NCI-H2029 (cell line): ENCODE data around the gene FGFBP1.

Experiments used
- DNase-seq: peaks from one replicate; lab custom pipeline; 2025; lab: John Stamatoyannopoulos, UW

The FGFBP1 gene

DNA sequence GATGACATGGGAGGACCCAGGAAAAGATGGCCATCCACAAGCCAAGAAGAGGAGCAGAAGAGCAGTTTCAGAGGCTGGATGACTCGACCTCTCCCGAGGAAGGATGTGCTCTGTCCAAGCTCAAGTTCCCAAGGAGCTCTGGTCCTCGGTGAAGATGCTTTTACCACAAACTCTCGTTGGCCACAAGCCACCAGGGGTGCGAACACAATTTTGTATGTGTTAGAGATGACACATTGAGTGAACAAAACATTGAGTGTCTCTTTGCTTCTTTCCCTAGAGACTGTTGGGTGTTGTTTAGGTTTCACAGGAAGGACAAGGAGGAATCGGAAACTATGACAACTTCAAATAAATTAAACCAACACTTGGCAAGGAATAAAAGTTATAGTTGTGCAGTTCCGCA lies 26.3 kb downstream of the FGFBP1 start:
- DNase-seq = no peak

DNA sequence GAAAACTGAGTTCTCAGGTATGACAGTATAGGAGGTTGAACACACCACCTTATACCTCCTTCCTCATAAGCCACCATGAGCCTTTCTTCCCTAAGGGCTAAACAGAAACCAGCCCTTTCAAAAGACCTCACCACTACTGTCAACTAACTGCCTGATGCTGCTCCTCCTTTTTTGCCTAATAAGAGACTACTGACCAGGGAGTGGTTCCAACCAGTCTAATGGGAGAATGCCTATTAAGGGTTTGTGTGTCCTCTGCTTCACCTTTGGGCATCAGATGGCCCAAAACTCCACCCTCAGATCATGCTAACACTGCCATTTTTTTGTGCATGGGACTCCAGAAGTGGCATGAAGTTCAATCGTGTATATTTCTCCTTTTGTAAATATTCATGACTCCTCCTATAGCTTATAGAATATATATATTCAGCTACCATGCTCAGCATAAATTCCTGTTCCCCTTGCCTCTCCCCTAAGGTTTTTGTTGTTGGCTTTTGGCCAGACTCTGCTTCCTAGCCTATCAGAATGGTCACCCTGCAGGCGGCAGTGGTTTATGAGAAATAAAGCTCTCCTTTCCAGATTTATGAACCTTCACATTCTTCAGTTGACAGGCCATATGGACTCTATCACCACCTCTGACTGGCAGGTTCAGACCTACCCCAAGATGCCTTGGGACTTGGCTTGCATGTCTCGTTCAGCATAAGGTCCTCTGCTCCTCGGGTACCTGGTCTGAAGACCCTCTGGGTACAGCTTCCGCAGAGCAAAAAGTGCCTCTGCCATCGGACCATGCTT lies 28.2 kb downstream of the FGFBP1 start:
- no peak for DNase-seq

DNA sequence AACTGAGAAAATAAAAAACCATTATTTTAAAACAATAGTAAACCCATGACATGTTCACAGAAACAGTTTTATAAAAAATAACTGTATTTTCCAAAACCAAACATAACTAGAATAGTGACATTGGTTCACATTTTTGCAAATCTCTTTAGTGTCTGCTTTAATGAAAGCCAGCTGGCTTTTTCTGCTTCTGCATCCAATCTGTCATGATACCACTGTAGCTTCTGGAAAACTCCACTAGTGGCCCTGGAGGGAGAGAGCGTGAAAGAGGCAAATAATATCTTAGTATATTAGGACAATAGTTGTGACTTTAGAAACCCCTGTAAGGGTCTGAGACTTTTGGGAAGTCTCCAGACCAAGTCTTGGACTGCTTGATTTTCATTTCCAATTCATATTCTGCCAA lies 31.1 kb downstream of the FGFBP1 start:
- DNase-seq = no peak

DNA sequence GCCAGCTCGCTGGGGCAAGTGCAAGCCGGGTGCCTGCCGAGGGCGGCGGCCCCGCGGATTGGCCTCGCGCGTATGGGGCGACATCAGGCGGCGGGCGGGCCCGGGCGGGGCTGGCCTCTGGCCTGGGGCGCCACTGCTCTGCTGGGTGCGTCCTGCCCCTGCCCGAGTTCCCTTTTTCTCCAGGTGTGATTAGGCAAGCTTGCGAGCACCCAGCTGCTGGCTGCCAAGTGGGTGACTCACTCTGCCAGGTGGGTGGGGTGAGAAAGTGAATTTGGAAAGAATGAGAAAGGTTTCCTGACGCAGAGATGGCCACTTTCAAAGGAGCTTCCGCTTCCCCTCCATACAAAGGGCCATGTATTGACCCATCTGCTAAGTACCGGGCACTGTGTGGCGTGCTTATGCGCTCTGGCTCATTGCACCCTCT lies 32.5 kb downstream of the FGFBP1 start:
- peak; percentile 79 for DNase-seq

DNA sequence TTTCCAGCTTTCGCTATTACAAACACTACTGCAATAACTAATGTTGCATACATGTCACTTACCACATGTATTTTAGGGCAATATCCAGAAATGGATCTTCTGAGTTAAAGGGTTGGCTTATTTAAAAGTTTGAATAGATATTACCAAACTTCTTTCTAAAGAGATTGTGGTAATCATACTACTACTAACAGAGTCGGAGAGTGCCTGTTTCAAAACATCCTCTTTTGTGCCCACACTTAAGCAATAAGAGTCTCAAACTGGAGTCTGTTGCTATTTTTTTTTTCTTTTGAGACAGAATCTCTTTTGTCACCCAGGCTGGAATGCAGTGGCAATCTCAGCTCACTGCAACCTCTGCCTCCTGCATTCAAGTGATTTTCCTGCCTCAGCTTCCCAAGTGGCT lies 35.8 kb downstream of the FGFBP1 start:
- DNase-seq = no peak

DNA sequence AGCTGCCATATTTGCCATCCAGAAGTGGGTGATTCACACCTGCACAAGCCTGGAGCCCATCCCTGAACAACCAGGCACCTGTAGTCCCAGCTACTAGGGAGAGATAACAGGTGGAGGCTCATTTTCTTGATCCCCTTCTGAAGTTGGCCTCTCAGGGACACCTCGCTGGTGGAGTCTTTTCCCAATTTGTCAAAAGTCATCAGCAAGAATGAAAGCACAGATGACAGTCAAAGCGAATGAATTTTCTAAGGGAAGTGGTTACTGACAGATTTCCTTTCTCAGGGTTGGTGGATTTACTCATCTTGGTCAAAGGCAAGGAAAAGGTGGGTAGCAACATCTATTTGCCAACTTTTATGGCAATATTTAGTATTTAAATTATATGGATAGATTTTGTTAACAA lies 36.5 kb downstream of the FGFBP1 start:
- no peak for DNase-seq

DNA sequence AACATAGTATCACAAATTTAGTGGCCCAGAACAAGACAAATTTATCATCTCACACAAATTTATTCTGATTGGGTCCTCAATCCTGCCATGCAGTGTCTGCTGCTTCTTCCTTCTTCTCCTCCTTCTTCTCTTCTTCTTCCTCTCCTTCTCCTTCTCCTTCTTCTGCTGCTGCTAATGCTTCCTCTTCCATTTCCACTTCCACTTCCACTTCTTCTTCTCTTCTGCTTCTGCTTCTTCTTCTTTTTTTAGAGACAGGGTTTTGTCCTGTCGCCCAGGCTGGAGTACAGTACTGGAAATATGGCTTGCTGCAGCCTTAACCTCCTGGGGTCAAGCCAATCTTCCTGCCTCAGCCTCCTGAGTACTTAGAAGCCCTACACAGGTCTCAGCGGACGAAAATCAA lies 37.5 kb downstream of the FGFBP1 start:
- no peak for DNase-seq

DNA sequence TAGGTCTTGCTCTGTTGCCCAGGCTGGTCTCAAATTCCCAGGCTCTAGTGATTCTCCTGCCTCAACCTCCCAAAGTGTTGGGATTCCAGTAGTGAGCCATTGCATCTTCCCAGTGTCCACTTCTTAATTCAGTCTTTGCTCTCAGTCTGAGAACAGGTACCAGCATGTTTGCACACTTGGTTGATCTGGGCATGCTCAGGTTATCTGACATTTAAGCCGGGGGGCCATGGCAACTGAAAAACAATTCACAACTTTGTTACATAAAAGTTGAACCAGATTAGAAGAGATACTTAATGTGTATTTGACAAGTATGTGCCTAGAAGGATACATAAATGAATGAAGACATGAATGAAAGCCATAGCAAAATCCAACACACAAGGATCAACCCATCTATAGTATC lies 39.0 kb downstream of the FGFBP1 start:
- DNase-seq = no peak

DNA sequence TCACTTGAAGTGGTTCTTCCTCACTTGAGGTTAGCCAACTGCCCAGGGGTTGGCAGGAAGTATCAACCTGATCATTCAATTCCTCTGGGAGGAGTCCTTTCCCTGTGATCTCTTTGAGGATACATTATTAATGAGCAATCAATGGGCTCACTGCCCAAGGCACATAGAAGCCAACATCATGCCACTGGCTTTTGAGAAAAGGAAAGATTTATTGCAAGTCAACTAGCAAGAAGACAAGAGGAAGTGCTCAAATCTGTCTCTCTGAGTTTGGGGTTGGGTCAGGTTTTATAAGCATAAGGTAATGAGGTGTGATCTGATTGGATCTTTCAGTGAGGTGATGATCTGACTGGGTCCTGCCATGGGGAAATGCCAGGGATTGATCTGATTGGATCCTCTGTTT lies 39.6 kb downstream of the FGFBP1 start:
- no peak for DNase-seq

DNA sequence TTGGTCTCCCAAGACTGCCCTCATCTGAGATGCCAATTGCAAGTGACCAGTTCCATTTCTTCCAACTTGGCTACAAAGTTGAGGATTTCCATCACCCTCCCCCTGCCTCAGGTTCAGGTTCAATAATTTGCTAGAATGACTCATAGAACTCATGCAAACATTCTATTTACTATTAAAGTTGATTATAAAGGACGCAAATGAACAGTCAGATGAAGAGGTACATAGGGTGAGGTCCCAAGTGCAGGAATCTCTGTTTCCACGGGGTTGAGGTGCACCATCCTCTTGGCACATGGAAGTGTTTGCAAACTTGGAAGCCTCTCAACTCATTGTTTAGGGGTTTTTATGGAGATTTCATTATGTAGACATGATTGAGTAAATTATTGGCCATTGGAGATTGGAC lies 41.0 kb downstream of the FGFBP1 start:
- no peak for DNase-seq

DNA sequence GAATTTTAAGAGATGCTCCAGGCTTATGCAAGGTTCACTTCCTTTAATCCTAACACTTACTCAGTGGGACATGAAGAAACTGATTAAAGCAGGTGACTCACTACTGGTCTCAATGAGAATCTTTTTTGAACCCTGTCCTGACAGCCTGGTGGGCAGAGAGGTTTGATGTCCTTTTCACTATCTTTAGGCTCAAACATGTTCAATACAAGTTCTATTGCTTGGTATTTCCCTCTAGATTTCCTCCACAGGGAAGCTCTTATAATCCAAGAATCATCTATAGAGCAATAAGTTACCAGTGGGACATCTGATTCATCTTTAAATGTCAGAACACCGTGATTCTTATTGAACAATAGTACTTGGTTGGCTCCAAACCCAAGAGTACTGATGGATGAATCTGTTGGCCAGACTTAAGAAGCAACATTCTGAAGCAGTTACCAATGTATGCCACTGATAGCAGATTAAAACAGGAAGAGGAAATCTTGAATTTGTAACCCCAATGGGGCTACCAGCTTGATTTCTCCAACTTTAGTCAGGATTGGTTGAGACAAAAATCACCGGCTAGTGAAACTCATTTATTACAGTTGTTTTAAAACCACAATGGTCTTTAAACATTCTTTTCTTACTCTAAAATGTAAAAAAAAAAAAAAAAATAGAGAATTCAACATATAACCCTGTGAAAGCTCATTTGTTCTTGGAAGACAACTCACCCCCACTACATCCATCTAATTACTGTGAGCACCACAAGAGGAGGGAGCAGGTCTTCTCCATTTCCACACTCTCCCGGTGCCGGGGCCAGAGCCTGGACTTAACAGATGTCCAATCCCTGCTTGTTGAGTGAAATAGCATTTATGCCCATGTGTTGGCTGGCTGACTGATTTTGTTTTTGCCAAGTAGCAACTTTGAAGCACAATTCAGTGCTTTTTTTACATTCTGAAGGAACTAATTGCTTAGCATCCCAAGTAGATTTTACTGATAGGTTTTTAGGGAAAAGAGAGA lies 43.3 kb downstream of the FGFBP1 start:
- no peak for DNase-seq

DNA sequence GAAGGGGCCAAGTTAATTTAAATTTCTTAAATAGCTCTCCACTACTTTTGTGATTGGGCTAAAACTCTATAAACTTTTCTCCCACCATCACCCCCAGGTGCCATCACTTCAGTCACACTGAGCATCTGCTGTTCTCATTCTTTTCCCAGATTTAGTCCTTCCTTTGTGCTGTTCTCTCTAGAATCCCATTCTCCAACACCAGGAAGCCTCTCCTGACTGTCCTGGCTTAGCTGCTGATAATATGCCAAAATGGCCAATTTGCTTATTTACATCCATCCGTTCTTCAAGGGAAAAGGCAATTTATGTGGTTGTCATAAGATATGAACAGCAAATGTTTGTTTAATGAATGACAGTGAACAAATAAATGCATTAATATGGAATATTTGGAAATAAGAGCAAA lies 44.1 kb downstream of the FGFBP1 start:
- no peak for DNase-seq

DNA sequence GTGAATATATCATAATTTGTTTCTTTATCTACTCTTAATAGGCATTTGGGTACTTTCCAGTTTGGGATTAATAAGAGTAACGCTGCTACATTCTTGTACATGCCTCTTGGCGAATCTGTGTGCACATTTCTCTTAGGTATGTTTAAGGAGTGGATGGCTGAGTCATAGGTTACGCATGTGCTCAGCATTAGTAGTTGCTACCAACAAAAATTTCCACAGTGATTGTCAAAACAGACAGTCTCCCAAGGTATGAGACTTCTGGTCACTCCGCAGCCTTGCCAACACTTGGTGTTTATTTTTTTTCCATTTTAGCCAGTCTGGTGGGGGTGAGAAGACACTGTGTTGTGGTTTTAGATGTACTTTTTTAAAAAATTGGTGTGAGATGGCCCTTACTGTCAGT lies 44.6 kb downstream of the FGFBP1 start:
- no peak for DNase-seq

DNA sequence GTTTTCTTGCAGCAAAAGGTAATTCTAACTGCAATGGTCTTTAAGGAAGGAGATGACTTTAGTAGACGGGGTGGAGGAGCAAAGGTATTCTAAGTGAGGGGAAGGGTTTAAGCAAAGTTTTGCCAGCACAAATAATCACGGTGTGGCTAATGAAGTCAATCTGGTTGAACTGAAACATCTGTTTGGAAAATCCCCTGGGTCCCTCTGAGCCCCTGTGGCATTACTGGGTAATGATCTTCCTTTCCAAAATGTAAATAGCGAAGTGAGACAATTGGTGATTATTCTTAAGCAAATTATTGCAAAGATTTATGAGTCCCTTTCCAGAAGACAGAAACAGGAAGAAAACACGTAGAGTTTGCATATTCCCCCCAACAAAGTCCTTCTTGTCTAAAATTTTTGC lies 47.2 kb downstream of the FGFBP1 start:
- no peak for DNase-seq

DNA sequence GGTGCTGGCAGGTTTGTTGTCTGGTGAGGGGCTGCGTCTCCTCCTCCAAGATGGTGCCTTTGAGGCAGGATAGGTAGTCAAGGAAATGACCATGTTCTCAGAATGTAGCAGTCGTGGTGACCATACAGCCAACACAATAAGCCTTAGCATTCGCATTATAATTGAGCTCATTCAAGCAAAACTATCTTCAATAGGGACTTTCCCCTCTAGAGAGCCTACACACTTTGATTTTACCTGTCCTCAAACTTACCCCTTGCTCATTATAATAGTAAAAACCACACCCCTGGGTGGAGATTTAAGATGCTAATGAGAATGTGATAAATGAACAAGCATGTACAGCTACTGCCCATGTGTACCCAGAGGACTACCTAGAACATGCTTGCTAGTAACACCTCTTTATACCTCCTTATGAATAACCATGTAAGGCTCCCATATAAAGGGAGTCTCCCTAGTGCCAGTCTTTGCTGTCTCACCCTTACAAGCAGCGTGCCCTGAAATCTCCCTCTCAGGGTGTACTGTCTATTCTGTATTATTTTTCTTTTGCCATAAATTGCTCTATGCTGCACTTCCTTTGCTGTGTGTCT lies 48.2 kb downstream of the FGFBP1 start:
- DNase-seq = no peak

DNA sequence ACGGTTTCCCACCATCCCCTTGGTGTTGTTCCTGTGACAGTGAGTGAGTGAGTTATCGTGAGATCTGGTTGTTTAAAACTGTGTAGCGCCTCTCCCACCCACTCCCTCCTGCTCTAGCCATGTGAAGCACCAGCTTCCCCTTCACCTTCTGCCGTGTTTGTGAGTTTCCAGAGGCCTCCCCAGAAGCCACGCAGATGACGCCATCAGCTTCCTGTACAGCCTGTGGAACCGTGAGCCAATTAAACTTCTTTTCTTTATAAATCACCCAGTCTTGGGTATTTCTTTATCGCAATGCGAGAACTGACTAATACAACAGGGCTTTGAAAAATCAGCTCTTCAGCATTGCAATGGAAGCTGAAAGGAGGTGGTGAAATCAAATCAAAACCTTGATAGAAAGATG lies 50.0 kb downstream of the FGFBP1 start:
- no peak for DNase-seq
